Measurements from ENCODE around the gene ST8SIA1. TPM values are rescaled to one million over a fixed set of nuclear protein-coding genes. Genes with fewer than 3 reads are reported as not detected.

The ST8SIA1 gene
- total and polyA plus RNA-seq, 2 of the 4 experiments (the other 2 are of a cell fraction), result not detected

DNA sequence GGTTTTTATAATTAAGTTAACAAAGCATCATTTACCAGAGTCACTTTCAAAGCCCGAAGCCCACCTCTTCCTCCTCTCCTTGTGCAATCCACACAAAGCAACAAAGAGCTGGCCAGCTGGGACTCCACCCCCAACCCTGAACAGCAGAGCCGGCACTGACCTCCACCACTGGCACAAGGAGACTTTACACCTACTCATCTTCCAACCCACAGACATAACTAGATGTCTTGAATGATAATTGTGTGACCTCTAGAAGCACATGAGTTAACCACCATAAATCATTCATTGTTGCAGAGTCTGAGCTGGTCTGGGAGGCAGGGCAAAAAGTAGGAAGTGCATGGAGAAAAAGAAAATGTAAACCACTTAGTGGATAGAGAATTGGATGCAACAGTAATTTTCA is 72.2 kb downstream of the ST8SIA1 start:
- TF ChIP-seq CEBPB (IDR thresholded peaks at IDR 0.05; ENCODE audit: low read depth, low read length) (no peak), FOS (IDR thresholded peaks at IDR 0.05; ENCODE audit: low read depth, low read length) (no peak)
- ChIA-PET CTCF (interaction anchor here (1.0 to 1.2 kb wide), 3 partner anchors 22 to 73 kb away, joined by 3 read pairs; no protein-coding TSS in a partner anchor), POLR2A (ENCODE audit: unreplicated experiment) (no interaction called here)
- Histone ChIP-seq H3K9me1 (ENCODE audit: insufficient read depth, low read length) (no peaks in the 10 kb centered on the region), H4K91ac (ENCODE audit: insufficient read depth, low read depth, low read length) (no peak overlapping the region), H3K27me3 (ENCODE audit: control insufficient read depth, insufficient read depth, low read length) (no peaks in the 10 kb centered on the region; the same call in 1 of the 2 replicates), H3K9me3 (ENCODE audit: control insufficient read depth, insufficient read depth, low read length) (no peaks in the 10 kb centered on the region), H4K8ac (ENCODE audit: low read depth in 2 of 2, low read length in 2 of 2) (peak overlapping the region in 1 of 2 experiments; percentile 26; a peak in 1 of 4 replicates), H2AK5ac (ENCODE audit: low read depth, low read length) (no peak overlapping the region), H3K79me1 (ENCODE audit: low read depth in 1 of 2, low read length in 2 of 2) (no peaks in the 10 kb centered on the region), H4K5ac (ENCODE audit: low read depth, low read length) (peak overlapping the region; percentile 30; the same call in 1 of the 2 replicates), H2BK20ac (ENCODE audit: low read depth, low read length) (peak overlapping the region; percentile 59; the same call in 1 of the 2 replicates), H3K23ac (ENCODE audit: low read depth, low read length) (no peak overlapping the region), H2BK120ac (ENCODE audit: low read depth, low read length) (peak overlapping the region; percentile 45; the same call in 1 of the 2 replicates), H3K9ac (ENCODE audit: low read depth, low read length) (no peak overlapping the region), H2BK5ac (ENCODE audit: low read depth, low read length, poor library complexity, severe bottlenecking) (no peak overlapping the region), H3K4me2 (ENCODE audit: low read depth, low read length) (peak overlapping the region; percentile 33), H3K4me1 (ENCODE audit: control insufficient read depth, insufficient read depth, low read length) (peaks cover 3% of the 10 kb centered on the region), H3K36me3 (ENCODE audit: control insufficient read depth, insufficient read depth, low read length) (no peaks in the 10 kb centered on the region), H3K56ac (ENCODE audit: extremely low read depth, insufficient read depth, low read length) (no peak overlapping the region), H3K4me3 (ENCODE audit: insufficient read depth, low read depth, low read length) (no peak overlapping the region), H3K18ac (ENCODE audit: low read depth, low read length) (0 out of 2 replicates have a peak overlapping the region, but pooled peaks have one; percentile 14), H3K4ac (ENCODE audit: low read depth, low read length) (no peak overlapping the region; the same call in 1 of the 2 replicates), H4K20me1 (ENCODE audit: insufficient read depth, low read length) (no peaks in the 10 kb centered on the region), H3K14ac (replicated peaks; ENCODE audit: low read depth, low read length) (no peak overlapping the region), H2AK9ac (replicated peaks; ENCODE audit: low read depth, low read length, poor library complexity) (no peak overlapping the region), H3K27ac (ENCODE audit: insufficient read depth, low read length) (no peak overlapping the region), H2BK15ac (ENCODE audit: low read depth, low read length) (no peak overlapping the region), H2AFZ (replicated peaks; ENCODE audit: low read length, poor library complexity) (no peak overlapping the region)
- DNase-seq (no peak), ATAC-seq (ENCODE audit: low read depth) (peak; percentile 59)
- dilution Hi-C loops (cut with HindIII; ENCODE audit: low sequenced_read_pairs, unreplicated experiment) (no loop called here), intact Hi-C loops (cut with micrococcal nuclease) (no loop called here), in situ Hi-C loops (cut with MboI; ENCODE audit: low sequenced_read_pairs) (no loop called here)
- WGBS, 2 experiments (ENCODE audit: extremely low coverage in 2 of 2, insufficient read length in 1 of 2), result no CpG with 5 or more reads among the region's 2 CpGs
- BruUV-seq (replicated peaks), result no TSS peak
